Measurements from ENCODE around the gene RAB3B.

Gene RAB3B

DNA sequence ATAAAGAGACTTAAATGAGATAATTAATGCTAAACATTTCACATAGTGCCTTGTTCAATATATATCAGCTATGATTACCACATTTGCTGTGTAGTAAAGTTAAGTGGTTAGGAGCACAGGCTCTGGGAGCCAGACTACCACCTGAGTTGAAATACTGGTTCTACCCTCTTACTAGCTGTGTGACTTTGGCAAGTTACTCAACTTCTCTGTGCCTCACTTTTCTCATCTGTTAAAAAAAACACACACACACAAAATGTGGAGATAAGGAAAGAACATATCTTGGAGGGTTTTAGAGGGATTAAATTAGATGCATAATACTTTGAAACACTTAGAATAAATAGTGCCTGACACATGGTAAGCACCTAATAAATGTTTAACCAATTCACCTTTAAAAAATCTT lies 60.2 kb downstream of the RAB3B start:
- no peaks in the 10 kb centered on the region for H3K36me3 ChIP-seq (ENCODE audit: control insufficient read depth in 1 of 2, insufficient read depth in 2 of 2, low read length in 2 of 2)
- no peaks in the 10 kb centered on the region for H3K9me3 ChIP-seq (ENCODE audit: control insufficient read depth in 1 of 2, low read length in 2 of 2)
- no peak overlapping the region for H3K4me3 ChIP-seq (ENCODE audit: low read depth in 1 of 2, low read length in 2 of 2)
- H3K27me3 ChIP-seq (ENCODE audit: low read depth, low read length): peaks cover 3% of the 10 kb centered on the region
- H3K4me1 ChIP-seq (ENCODE audit: control insufficient read depth in 1 of 2, insufficient read depth in 2 of 2, low read length in 2 of 2): no peaks in the 10 kb centered on the region
- no peak overlapping the region for H3K27ac ChIP-seq (ENCODE audit: low read length)

DNA sequence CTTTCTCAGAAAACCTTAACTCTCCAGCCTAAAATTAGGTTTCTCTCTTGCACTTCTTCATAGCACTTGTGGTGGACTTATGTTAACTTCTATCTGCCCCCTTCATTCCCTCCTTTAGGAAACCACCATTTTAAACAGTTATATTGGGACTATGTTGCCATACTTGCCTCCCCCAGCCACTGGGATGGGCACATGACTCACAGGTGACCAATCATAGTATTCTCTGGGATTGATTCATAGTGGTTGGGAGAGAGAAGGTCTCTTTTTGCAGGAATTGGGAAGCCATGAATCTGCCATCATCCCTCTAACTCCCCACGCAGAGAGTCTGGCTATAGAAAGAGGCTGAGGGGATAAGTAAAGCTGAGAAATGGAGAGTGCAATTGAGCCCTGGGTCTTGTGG lies 61.6 kb downstream of the RAB3B start:
- no peaks in the 10 kb centered on the region for H3K9me3 ChIP-seq (ENCODE audit: control insufficient read depth in 1 of 2, low read length in 2 of 2)
- no peaks in the 10 kb centered on the region for H3K4me1 ChIP-seq (ENCODE audit: control insufficient read depth in 1 of 2, insufficient read depth in 2 of 2, low read length in 2 of 2)
- H3K27ac ChIP-seq (ENCODE audit: low read length): no peak overlapping the region
- H3K36me3 ChIP-seq (ENCODE audit: control insufficient read depth in 1 of 2, insufficient read depth in 2 of 2, low read length in 2 of 2): no peaks in the 10 kb centered on the region
- H3K4me3 ChIP-seq (ENCODE audit: low read depth in 1 of 2, low read length in 2 of 2): no peak overlapping the region
- H3K27me3 ChIP-seq (ENCODE audit: low read depth, low read length): peaks cover 3% of the 10 kb centered on the region

DNA sequence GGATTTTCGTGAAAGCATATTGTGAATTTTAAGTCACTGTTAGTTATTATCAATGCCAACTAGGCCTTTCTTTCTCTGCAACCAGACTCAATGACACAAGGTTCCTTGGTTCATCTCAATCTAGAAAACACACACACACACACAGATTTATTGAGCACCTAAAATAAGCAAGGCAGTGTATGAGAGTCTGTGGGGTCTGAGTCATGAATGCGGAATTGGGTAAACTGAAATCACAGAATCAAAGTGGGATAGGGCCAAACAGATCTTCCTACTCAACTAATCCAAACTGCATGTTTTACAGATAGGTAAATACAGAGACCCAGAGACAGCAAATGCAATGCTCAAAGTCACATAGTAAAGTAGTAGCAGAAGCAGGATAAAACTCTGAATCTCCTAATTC lies 63.5 kb downstream of the RAB3B start:
- Histone ChIP-seq H3K4me3 (ENCODE audit: low read depth in 1 of 2, low read length in 2 of 2) (no peak overlapping the region), H3K9me3 (ENCODE audit: control insufficient read depth in 1 of 2, low read length in 2 of 2) (no peaks in the 10 kb centered on the region), H3K4me1 (ENCODE audit: control insufficient read depth in 1 of 2, insufficient read depth in 2 of 2, low read length in 2 of 2) (no peaks in the 10 kb centered on the region), H3K36me3 (ENCODE audit: control insufficient read depth in 1 of 2, insufficient read depth in 2 of 2, low read length in 2 of 2) (no peaks in the 10 kb centered on the region), H3K27ac (ENCODE audit: low read length) (no peak overlapping the region), H3K27me3 (ENCODE audit: low read depth, low read length) (peaks cover 3% of the 10 kb centered on the region)

DNA sequence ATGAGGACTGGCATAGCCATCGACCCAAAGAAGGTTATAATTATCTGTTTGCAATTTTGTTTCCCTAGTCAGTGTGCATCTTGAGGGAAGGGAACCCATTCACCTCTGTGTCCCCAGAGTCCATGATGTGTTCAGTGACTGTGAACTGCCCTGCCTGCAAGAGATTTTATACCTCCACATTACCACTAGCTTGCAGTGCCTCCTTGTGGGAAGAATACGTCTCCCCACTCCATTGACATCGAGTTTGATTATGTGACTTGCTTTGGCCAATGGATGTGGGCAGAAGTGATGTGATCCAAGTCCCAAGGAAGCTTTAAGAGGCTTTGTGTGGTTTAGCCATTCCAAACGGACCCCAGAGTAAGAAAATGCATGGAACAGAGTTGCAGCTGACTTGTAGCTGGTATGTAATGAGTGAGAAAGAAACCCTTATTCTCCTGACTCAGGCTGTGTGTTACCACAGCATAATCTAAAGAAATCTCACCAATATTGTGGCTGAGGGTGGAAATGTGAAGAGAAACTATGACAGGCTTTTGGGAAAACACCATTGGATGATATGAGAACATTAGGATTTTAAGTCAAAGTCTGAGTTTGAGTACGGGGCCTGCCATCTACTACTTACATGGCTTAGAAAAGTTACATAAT lies 64.2 kb downstream of the RAB3B start:
- Histone ChIP-seq H3K27ac (ENCODE audit: low read length) (no peak overlapping the region), H3K27me3 (ENCODE audit: low read depth, low read length) (peaks cover 3% of the 10 kb centered on the region), H3K9me3 (ENCODE audit: control insufficient read depth in 1 of 2, low read length in 2 of 2) (no peaks in the 10 kb centered on the region), H3K4me1 (ENCODE audit: control insufficient read depth in 1 of 2, insufficient read depth in 2 of 2, low read length in 2 of 2) (no peaks in the 10 kb centered on the region), H3K36me3 (ENCODE audit: control insufficient read depth in 1 of 2, insufficient read depth in 2 of 2, low read length in 2 of 2) (no peaks in the 10 kb centered on the region), H3K4me3 (ENCODE audit: low read depth in 1 of 2, low read length in 2 of 2) (no peak overlapping the region)

DNA sequence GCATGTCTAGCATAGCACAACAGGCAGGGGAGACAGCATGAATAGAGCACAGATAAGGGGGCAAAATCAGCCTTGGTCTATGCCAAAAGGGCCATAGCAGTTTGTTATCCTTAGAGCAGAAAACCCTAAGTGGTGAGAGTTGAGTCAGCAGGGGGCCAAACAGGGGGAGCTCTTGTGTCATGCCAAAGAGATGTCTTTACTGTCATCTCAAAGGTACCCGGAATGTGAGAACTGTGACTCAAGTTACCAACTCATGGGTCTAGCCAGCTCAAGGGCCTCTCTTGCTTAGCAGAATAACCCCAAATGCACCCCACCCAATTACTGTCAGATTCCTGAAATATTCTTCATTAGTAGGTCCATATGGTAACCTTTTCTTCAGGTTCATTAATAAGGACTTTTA lies 66.0 kb downstream of the RAB3B start:
- H3K4me3 ChIP-seq (ENCODE audit: low read depth in 1 of 2, low read length in 2 of 2): no peak overlapping the region
- peaks cover 3% of the 10 kb centered on the region for H3K27me3 ChIP-seq (ENCODE audit: low read depth, low read length)
- no peaks in the 10 kb centered on the region for H3K36me3 ChIP-seq (ENCODE audit: control insufficient read depth in 1 of 2, insufficient read depth in 2 of 2, low read length in 2 of 2)
- no peaks in the 10 kb centered on the region for H3K9me3 ChIP-seq (ENCODE audit: control insufficient read depth in 1 of 2, low read length in 2 of 2)
- no peak overlapping the region for H3K27ac ChIP-seq (ENCODE audit: low read length)
- no peaks in the 10 kb centered on the region for H3K4me1 ChIP-seq (ENCODE audit: control insufficient read depth in 1 of 2, insufficient read depth in 2 of 2, low read length in 2 of 2)

DNA sequence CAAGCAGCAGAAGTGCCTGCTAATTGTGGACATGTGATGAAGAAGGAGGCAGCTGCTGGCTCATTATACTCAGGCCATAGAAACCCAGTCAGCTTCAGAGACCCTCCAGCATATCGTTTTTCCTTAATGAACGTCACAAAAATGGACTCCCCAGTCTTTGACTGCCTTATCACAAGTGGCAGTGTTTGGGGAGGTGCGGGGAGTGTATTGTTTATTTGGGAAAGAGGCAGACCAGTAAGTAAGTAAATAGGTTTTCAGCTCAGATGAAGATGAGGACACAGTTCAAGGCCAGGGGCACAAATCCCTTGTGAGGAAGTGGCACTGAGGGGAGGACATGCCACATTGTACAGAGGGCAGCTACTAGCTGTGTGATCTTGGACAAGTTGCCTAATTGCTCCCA lies 68.5 kb downstream of the RAB3B start:
- no peak overlapping the region for H3K4me3 ChIP-seq (ENCODE audit: low read depth in 1 of 2, low read length in 2 of 2)
- H3K27me3 ChIP-seq (ENCODE audit: low read depth, low read length): peaks cover 3% of the 10 kb centered on the region
- no peaks in the 10 kb centered on the region for H3K36me3 ChIP-seq (ENCODE audit: control insufficient read depth in 1 of 2, insufficient read depth in 2 of 2, low read length in 2 of 2)
- no peaks in the 10 kb centered on the region for H3K4me1 ChIP-seq (ENCODE audit: control insufficient read depth in 1 of 2, insufficient read depth in 2 of 2, low read length in 2 of 2)
- H3K27ac ChIP-seq (ENCODE audit: low read length): no peak overlapping the region
- no peaks in the 10 kb centered on the region for H3K9me3 ChIP-seq (ENCODE audit: control insufficient read depth in 1 of 2, low read length in 2 of 2)

DNA sequence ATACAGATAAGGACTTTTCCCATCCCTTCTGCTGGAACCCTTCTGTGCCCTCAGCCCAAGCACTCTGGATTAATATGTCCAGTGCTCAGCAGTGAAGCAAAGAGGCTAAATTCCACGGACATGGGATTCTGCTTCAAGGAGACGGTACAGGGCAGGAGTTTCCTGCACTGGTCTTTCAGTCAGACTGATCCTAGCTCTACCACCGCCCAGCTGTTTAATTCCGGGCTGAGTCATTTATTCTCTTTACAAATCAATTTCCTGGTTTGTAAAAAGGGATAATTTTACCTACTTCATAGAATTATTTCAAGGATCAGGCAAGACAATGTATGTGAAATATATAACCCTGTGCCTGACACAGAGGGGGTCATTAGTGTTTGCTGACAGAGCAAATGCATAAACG lies 70.4 kb downstream of the RAB3B start:
- Histone ChIP-seq H3K27me3 (ENCODE audit: low read depth, low read length) (no peaks in the 10 kb centered on the region), H3K27ac (ENCODE audit: low read length) (no peak overlapping the region), H3K4me3 (ENCODE audit: low read depth in 1 of 2, low read length in 2 of 2) (no peak overlapping the region), H3K36me3 (ENCODE audit: control insufficient read depth in 1 of 2, insufficient read depth in 2 of 2, low read length in 2 of 2) (no peaks in the 10 kb centered on the region), H3K4me1 (ENCODE audit: control insufficient read depth in 1 of 2, insufficient read depth in 2 of 2, low read length in 2 of 2) (no peaks in the 10 kb centered on the region), H3K9me3 (ENCODE audit: control insufficient read depth in 1 of 2, low read length in 2 of 2) (no peaks in the 10 kb centered on the region)

DNA sequence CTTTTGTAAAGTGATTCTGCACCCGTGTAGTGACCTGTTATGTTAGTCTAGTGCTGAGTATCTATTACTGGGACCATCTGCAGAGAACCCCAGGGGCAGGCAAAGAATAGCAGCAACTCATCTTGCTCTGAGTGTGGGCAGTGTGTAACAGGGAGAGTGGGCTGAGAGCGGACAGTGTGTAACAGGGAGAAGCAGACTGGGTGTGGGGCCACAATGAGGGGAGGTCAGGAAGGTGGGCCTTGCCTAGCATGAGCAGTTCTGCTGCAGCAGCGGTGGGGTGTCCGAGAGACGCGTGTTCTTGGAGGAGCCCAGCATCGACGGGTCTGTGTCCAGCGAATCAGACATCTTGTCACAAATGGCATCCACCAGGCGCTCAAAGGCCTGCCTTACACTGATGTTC lies 70.8 kb downstream of the RAB3B start:
- Histone ChIP-seq H3K4me3 (ENCODE audit: low read depth in 1 of 2, low read length in 2 of 2) (no peak overlapping the region), H3K9me3 (ENCODE audit: control insufficient read depth in 1 of 2, low read length in 2 of 2) (no peaks in the 10 kb centered on the region), H3K36me3 (ENCODE audit: control insufficient read depth in 1 of 2, insufficient read depth in 2 of 2, low read length in 2 of 2) (no peaks in the 10 kb centered on the region), H3K27me3 (ENCODE audit: low read depth, low read length) (no peaks in the 10 kb centered on the region), H3K27ac (ENCODE audit: low read length) (no peak overlapping the region), H3K4me1 (ENCODE audit: control insufficient read depth in 1 of 2, insufficient read depth in 2 of 2, low read length in 2 of 2) (no peaks in the 10 kb centered on the region)

DNA sequence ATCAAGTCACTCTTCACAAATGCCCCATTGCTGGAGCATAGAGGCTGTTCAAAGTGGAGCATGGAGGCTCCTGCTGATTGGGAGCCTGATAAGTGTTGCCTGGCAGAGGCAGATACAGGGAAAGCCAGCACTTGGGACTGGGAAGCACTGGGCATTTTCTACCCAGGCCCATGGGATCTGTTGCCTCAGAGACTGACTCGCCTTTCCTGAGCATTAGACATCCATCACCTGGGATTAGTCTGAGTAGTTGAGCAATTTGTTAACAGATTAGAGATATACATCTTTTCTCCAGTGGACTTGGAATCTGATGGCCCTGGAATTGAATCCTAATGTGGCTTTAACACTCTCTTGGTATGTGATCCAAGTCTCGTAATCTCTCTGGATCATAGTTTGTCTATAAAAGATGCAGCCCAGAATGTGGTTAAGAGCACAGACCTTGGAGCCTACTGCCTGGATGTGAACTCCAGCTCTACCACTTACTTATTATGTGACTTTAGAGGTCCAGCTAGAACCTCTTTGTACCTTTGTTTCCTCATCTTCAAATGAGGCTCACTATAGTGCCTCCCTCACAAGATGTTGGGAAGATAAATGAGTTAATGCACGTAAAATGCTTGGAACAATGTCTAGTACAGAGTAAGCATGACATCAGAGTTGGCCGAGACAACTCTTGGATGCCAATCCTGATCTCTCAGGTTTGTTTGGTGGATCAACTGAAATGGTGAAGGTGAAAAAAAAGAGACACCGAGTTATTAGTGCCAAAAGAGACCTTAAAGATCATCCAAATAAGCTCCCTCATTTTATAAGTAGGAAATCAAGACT lies 73.7 kb downstream of the RAB3B start:
- no peaks in the 10 kb centered on the region for H3K27me3 ChIP-seq (ENCODE audit: low read depth, low read length)
- H3K36me3 ChIP-seq (ENCODE audit: control insufficient read depth in 1 of 2, insufficient read depth in 2 of 2, low read length in 2 of 2): no peaks in the 10 kb centered on the region
- no peak overlapping the region for H3K4me3 ChIP-seq (ENCODE audit: low read depth in 1 of 2, low read length in 2 of 2)
- H3K9me3 ChIP-seq (ENCODE audit: control insufficient read depth in 1 of 2, low read length in 2 of 2): no peaks in the 10 kb centered on the region
- H3K27ac ChIP-seq (ENCODE audit: low read length): no peak overlapping the region
- H3K4me1 ChIP-seq (ENCODE audit: control insufficient read depth in 1 of 2, insufficient read depth in 2 of 2, low read length in 2 of 2): no peaks in the 10 kb centered on the region

DNA sequence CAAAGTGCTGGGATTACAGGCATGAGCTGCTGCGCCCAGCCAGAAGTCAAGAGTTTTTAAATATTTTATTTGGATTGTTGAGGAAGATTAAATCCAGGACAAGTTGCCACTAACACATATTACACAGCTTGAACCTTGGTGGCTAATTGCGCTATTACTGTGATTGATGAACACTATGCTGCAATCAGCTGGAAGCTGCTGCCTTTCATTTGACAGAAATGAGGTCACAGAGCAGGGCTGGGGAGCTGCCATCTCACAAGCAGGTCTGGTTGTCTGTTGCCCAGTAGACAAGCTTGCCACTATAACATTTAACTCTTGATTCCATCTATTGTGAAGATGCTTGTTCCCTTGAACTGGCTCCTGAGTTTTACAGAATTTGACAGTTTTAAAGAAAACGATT lies 74.5 kb downstream of the RAB3B start:
- no peaks in the 10 kb centered on the region for H3K9me3 ChIP-seq (ENCODE audit: control insufficient read depth in 1 of 2, low read length in 2 of 2)
- H3K4me3 ChIP-seq (ENCODE audit: low read depth in 1 of 2, low read length in 2 of 2): no peak overlapping the region
- no peaks in the 10 kb centered on the region for H3K4me1 ChIP-seq (ENCODE audit: control insufficient read depth in 1 of 2, insufficient read depth in 2 of 2, low read length in 2 of 2)
- H3K36me3 ChIP-seq (ENCODE audit: control insufficient read depth in 1 of 2, insufficient read depth in 2 of 2, low read length in 2 of 2): no peaks in the 10 kb centered on the region
- H3K27me3 ChIP-seq (ENCODE audit: low read depth, low read length): no peaks in the 10 kb centered on the region
- no peak overlapping the region for H3K27ac ChIP-seq (ENCODE audit: low read length)

DNA sequence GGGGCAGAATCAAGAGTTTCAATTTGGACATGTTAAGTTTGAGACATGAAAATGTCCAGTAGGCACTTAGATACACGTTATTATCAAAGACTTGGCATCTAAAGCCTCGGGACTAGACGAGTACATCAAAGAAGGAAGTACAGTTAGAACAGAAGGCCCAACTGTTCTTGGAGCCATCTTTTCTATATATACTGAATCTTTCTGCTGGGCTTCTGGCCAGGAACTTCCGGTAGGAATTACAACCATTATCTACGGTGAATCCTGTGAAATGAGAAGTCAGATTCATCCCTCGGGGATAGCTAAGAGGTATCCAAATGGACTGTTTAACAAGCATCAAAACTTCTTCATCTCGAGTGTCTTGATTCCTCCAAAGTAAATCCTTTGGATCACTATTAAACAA lies 77.6 kb downstream of the RAB3B start:
- H3K36me3 ChIP-seq (ENCODE audit: control insufficient read depth in 1 of 2, insufficient read depth in 2 of 2, low read length in 2 of 2): no peaks in the 10 kb centered on the region
- no peak overlapping the region for H3K4me3 ChIP-seq (ENCODE audit: low read depth in 1 of 2, low read length in 2 of 2)
- no peaks in the 10 kb centered on the region for H3K4me1 ChIP-seq (ENCODE audit: control insufficient read depth in 1 of 2, insufficient read depth in 2 of 2, low read length in 2 of 2)
- H3K27me3 ChIP-seq (ENCODE audit: low read depth, low read length): peaks cover 4% of the 10 kb centered on the region
- H3K27ac ChIP-seq (ENCODE audit: low read length): no peak overlapping the region
- H3K9me3 ChIP-seq (ENCODE audit: control insufficient read depth in 1 of 2, low read length in 2 of 2): no peaks in the 10 kb centered on the region

Data from muscle layer of duodenum (tissue), 2 donors.